GM18508 (cell line): ENCODE measurements around the gene KRTAP5-8.
"Not testable (repeated sequence)": the region's sequence is repeated elsewhere in the genome, so short reads cannot be mapped to it uniquely, and the experiment has no call there.

Experiments used
- ATAC-seq: cut with Tn5 transposase; IDR thresholded peaks from one replicate; pipeline ENCODE4 v1.9.1; 2021; ENCODE audit warnings: moderate number of reproducible peaks; ENCODE audit not compliant: insufficient read depth, unreplicated experiment

KRTAP5-8 gene

GRCh38 chr11:71505781-71506180, 32.0 kb upstream of the KRTAP5-8 start:
- ATAC-seq = no peak

- ATAC-seq = no peak
Observed at GRCh38 chr11:71507102-71507501, 30.7 kb upstream of the KRTAP5-8 start.

GRCh38 chr11:71518506-71519471, 19.0 kb upstream of the KRTAP5-8 start:
- no peak for ATAC-seq

- ATAC-seq = no peak
Observed at GRCh38 chr11:71519546-71519945, 18.3 kb upstream of the KRTAP5-8 start.

DNA sequence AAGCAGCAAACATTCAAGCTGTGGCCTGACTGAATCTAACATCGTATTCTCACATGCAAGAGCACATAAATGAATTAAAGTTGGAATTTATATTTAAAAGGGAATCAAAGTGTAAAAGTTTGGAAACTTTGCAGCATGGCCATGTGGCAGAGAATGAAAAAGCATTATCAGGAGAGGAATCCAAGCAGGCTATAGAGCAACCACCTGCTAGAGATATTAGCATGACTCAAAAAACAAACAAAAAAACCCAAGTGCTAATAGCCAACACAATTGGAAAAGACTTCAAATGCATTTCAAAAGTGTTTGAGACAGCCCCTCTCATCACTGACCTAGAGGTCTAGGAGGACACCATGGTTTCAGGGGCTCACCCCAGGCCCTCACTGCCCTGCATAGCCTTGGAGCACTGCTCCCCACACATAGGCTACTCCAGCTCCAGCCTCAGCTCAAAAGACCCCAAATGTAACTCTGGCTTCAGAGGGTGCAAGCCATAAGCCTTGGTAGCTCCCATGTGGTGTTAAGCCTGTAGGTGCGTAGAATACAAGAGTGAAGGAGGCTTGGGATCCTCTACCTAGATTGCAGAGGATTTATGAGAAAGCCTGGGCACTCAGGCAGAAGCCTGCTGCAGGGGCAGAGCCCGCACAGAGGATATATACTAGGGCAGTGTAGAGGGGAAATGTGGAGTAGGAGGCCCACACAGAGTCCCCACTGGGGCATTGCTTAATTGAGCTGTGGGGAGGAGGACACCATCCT, 12.5 kb upstream of the KRTAP5-8 start:
- no peak for ATAC-seq

- no peak for ATAC-seq
Observed at GRCh38 chr11:71525938-71526495, 11.8 kb upstream of the KRTAP5-8 start.

DNA sequence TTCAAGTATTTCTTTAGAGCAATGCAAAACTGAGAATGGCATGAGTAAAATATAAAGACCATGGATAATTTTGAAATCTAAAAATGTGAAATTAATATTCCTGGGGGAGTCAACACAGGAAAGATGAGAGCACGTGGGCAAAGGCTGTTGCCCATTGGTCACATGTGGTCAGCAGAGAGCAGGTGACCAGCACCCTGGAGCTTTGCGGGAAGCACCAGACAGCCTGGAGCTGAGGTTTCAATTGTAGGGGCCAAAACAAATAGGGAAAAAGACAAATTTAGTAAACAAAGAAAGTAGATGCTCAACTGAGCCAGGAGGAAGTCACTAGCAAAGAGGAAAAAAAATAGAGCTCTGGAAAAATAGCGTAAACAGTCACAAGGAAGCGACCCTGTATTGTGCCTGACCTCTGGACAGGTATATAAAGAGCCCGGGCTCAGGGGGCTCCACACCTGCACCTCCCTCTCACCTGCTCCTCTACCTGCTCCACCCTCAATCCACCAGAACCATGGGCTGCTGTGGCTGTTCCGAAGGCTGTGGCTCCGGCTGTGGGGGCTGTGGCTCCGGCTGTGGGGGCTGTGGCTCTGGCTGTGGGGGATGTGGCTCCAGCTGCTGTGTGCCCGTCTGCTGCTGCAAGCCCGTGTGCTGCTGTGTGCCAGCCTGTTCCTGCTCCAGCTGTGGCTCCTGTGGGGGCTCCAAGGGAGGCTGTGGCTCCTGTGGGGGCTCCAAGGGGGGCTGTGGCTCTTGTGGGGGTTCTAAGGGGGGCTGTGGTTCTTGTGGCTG, 10.8 kb upstream of the KRTAP5-8 start, which contains the start of gene KRTAP5-7:
TSS of gene KRTAP5-7 (plus strand) at position 472 of the 780 bp plus-strand sequence. CDS start at position 506, 34 bp downstream.
- not testable (repeated sequence) for ATAC-seq

DNA sequence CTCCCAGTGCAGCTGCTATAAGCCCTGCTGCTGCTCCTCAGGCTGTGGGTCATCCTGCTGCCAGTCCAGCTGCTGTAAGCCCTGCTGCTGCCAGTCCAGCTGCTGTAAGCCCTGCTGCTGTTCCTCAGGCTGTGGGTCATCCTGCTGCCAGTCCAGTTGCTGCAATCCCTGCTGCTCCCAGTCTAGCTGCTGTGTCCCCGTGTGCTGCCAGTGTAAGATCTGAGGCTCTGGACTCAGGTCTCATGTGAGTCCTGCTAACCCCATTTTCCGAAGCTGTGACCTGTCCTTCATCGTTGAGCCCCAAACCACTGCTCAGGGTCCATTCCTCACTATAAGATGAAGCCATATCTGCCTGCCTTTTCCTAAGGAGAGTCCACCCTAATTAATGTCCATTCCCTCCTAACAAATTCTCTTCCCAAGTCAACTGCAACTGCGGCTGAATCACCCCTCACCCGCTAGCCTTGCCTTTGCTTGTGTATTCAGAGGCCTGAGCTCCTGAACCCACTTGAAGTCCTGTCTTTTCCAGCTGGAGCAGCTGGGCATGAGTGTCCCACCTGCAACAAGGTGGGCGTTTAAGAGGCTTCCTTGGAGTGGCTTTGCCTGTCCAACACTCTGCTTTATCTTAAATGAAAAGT, 10.1 kb upstream of the KRTAP5-8 start:
- ATAC-seq = no peak

DNA sequence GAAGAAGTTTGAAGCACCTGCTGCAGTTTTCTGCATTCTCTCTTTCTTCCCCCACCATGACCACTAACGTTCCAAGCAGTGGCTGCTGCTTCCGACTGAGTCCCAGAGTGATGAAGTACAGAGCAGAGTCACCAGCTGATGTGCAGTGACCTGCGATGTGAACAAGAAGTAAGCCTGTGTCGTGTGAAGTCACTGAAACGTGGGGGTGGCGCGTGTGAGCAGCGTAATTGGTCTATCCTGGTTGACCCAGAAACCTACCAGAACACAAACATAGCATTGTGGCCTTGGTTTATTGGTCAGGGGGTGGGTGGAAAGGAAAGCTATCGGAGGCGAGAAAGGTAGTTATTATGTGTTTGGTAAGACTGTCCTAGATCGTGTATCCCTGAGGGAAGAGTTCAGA, 7.2 kb upstream of the KRTAP5-8 start:
- ATAC-seq = no peak

DNA sequence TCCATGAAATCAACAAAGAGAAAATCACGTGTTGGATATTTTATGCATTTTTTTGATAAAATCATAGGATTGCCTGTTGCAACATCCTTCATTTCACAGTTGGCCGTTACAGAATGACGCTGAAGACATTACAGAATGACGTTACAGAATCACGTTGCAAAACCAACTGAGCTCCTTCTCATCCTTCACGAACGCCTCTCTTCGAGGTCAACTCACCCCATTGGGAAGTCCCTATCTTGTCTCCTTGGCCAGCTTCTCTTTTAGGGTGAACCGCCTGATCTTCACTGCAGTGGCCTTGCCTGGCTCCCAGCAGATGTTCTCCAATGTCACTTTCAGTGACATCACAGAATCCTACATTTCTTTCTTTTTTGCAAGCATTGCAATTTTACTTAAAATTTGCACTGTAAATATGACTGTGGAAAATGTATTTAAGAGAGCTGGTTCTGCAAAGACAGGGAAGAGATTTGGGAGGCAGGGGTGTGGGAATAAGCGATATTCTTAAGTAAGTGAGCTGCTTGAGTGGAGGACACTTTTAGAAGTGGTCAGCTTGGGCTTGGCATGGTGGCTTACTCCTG, 5.7 kb upstream of the KRTAP5-8 start:
- ATAC-seq = no peak

DNA sequence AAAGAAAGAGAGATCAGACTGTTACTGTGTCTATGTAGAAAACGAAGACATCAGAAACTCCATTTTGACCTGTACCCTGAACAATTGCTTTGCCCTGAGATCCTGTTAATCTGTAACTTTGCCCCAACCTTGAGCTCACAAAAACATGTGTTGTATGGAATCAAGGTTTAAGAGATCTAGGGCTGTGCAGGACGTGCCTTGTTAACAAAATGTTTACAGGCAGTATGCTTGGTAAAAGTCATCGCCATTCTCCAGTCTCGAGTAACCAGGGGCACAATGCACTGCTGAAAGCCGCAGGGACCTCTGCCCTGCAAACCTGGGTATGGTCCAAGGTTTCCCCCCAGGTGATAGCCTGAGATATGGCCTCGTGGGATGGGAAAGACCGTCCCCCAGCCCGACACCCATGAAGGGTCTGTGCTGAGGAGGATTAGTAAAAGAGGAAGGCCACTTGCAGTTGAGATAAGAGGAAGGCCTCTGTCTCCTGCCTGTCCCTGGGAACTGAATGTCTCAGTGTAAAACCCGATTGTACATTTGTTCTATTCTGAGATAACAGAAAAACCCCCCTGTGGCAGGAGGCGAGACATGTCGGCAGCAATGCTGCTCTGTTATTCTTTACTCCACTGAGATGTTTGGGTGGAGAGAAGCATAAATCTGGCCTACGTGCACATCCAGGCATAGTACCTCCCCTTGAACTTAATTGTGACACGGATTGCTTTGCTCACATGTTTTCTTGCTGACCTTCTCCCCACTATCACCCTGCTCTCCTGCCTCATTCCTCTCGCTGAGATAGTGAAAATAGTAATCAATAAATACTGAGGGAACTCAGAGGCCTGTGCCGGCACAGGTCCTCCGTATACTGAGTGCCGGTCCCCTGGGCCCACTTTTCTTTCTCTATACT, 2.9 kb upstream of the KRTAP5-8 start:
- not testable (repeated sequence) for ATAC-seq

DNA sequence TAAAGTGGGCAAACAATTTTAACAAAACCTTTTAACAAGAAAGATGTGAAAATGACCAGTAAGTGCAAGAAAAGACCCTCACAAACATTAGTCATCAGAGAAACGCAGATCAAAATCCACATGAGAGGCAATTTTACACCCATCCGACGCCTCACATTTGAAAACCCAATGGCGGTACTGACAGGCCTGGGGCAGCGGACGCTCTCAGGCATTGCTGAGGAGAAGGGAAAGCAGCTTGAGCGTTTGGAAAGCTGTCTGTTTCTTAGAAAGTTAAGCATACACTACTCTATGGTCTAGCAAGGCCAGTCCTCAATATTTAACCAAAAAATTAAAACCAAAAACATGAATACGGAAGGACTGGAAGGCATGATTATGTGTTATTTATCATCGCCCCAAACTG, 2.0 kb upstream of the KRTAP5-8 start:
- ATAC-seq = no peak

- ATAC-seq = no peak
Observed at GRCh38 chr11:71537537-71537936, 288 bp upstream of the KRTAP5-8 start.

GRCh38 chr11:71538666-71538990, 803 bp downstream of the KRTAP5-8 start:
- no peak for ATAC-seq

GRCh38 chr11:71539017-71539416, 1.2 kb downstream of the KRTAP5-8 start:
- ATAC-seq = no peak

GRCh38 chr11:71539971-71540370, 2.1 kb downstream of the KRTAP5-8 start:
- not testable (repeated sequence) for ATAC-seq

- ATAC-seq = not testable (repeated sequence)
Observed at GRCh38 chr11:71540521-71541304, 2.9 kb downstream of the KRTAP5-8 start.

GRCh38 chr11:71542382-71542781, 4.6 kb downstream of the KRTAP5-8 start:
- ATAC-seq = no peak
